GM18519 (cell line): ENCODE data around the gene IDH3A.

Experiments used
- ATAC-seq: cut with Tn5 transposase; IDR thresholded peaks from one replicate; pipeline ENCODE4 v1.9.1; 2021; ENCODE audit warnings: mild to moderate bottlenecking, moderate library complexity; ENCODE audit not compliant: unreplicated experiment, low FRiP score

IDH3A gene

GRCh38 chr15:78212546-78213424, 63.6 kb downstream of the IDH3A start:
- ATAC-seq, result no peak

GRCh38 chr15:78213425-78213750, 64.2 kb downstream of the IDH3A start:
- no peak for ATAC-seq

- no peak for ATAC-seq
Observed at GRCh38 chr15:78213956-78214355, 64.8 kb downstream of the IDH3A start.

GRCh38 chr15:78216276-78217104, 67.3 kb downstream of the IDH3A start:
- no peak for ATAC-seq

- ATAC-seq, result no peak
Observed at GRCh38 chr15:78220713-78221112, 71.6 kb downstream of the IDH3A start.
